B cell (primary cell): ENCODE data around the gene TCF25. TPM values are rescaled to one million over a fixed set of nuclear protein-coding genes. Genes with fewer than 3 reads are reported as not detected.

Experiments used
- ATAC-seq: fragments of 200-7000 bp; cut with Tn5 transposase; one replicate; pipeline ENCODE4 v1.10.0; 2021; ENCODE audit warnings: low read depth, mild to moderate bottlenecking, moderate number of reproducible peaks, moderate library complexity
- CTCF ChIA-PET: fragments of 350-600 bp; sonication (Branson Sonifier 250); formaldehyde crosslinking; loops from one replicate; lab custom pipeline; 2021; ENCODE audit warnings: antibody characterized with exemption, inconsistent platforms; lab: Charles Lee
- POLR2A ChIA-PET: fragments of 350-600 bp; sonication (Branson Sonifier 250); formaldehyde crosslinking; loops from one replicate; lab custom pipeline; 2021; ENCODE audit warnings: antibody characterized with exemption; lab: Charles Lee
- DNase-seq: peaks from one replicate; pipeline ENCODE4 v3.0.0; 2013
- H2AFZ ChIP-seq: 2 replicates; pipeline ENCODE4 v1.6.1; 2012; ENCODE audit warnings: mild to moderate bottlenecking, low read depth, low read length; ENCODE audit not compliant: insufficient read depth, poor library complexity, severe bottlenecking
- H3K27ac ChIP-seq, 2 donors: 1 replicate in 1 of 2; 2 replicates in 1 of 2; pipeline ENCODE4 v1.5.1; 2012 to 2013; ENCODE audit warnings: low read length in 2 of 2, mild to moderate bottlenecking in 2 of 2, moderate library complexity in 1 of 2
- H3K27me3 ChIP-seq, 4 experiments: fragments of 200-600 bp in 1 of 4; sonication (generic) in 1 of 4; replicated peaks in 1 of 4; 1 replicate in 2 of 4; 2 replicates in 2 of 4; pipeline versions ENCODE4 v1.6.1 to v1.7.0; 2013 to 2016; ENCODE audit warnings: low read length in 3 of 4, mild to moderate bottlenecking in 2 of 4, mixed read lengths in 1 of 4, moderate library complexity in 1 of 4; ENCODE audit not compliant: insufficient read depth in 4 of 4, control insufficient read depth in 3 of 4; ENCODE audit errors: control extremely low read depth in 1 of 4
- H3K36me3 ChIP-seq, 2 experiments: replicated peaks in 1 of 2; 1 replicate in 1 of 2; 2 replicates in 1 of 2; pipeline versions ENCODE4 v1.6.1 to v1.7.1; 2013; ENCODE audit warnings: low read length in 1 of 2; ENCODE audit not compliant: insufficient read depth in 2 of 2, control insufficient read depth in 1 of 2; ENCODE audit errors: control extremely low read depth in 1 of 2, extremely low read depth in 1 of 2
- H3K4me1 ChIP-seq, 2 donors: fragments of 200-600 bp in 1 of 2; sonication (generic) in 1 of 2; 1 replicate in 1 of 2; 2 replicates in 1 of 2; pipeline versions ENCODE4 v1.5.1 to v1.6.1; 2013 to 2017; ENCODE audit warnings: low read length in 2 of 2; ENCODE audit not compliant: control insufficient read depth in 2 of 2, insufficient read depth in 2 of 2
- H3K4me2 ChIP-seq: replicated peaks from 2 replicates; pipeline ENCODE3; 2012; ENCODE audit warnings: mild to moderate bottlenecking, low read depth, low read length; ENCODE audit not compliant: poor library complexity, severe bottlenecking
- H3K4me3 ChIP-seq, 5 experiments: fragments of 200-600 bp in 1 of 5; sonication (generic) in 1 of 5; 1 replicate in 3 of 5; 2 replicates in 2 of 5; pipeline versions ENCODE4 v1.5.1 to v1.7.0; 2011 to 2016; ENCODE audit warnings: low read length in 4 of 5, mild to moderate bottlenecking in 4 of 5, low read depth in 2 of 5, control low read depth in 1 of 5, moderate library complexity in 1 of 5; ENCODE audit not compliant: insufficient read depth in 1 of 5; ENCODE audit errors: control extremely low read depth in 1 of 5, extremely low read depth in 1 of 5
- H3K79me2 ChIP-seq: fragments of 200-600 bp; sonication (generic); one replicate; pipeline ENCODE4 v1.6.0; 2016; ENCODE audit warnings: low read length; ENCODE audit not compliant: control insufficient read depth, insufficient read depth
- H3K9ac ChIP-seq: fragments of 200-600 bp; sonication (generic); 2 replicates; pipeline ENCODE4 v1.6.1; 2017; ENCODE audit warnings: mild to moderate bottlenecking, low read length, moderate library complexity
- H3K9me3 ChIP-seq, 3 donors: one replicate each; pipeline versions ENCODE4 v1.6.1 to v1.7.1; 2013; ENCODE audit warnings: low read length in 2 of 3; ENCODE audit not compliant: control insufficient read depth in 2 of 3, insufficient read depth in 1 of 3; ENCODE audit errors: control extremely low read depth in 1 of 3
- H4K20me1 ChIP-seq: 2 replicates; pipeline ENCODE4 v1.6.0; 2012; ENCODE audit warnings: mild to moderate bottlenecking, low read length; ENCODE audit not compliant: insufficient read depth, control insufficient read depth, poor library complexity, severe bottlenecking
- H3K27ac Mint-ChIP-seq: one replicate; pipeline ENCODE4 v1.8.0; 2021; ENCODE audit warnings: mixed read lengths
- H3K27me3 Mint-ChIP-seq: one replicate; pipeline ENCODE4 v1.8.0; 2021; ENCODE audit warnings: mixed read lengths
- H3K4me1 Mint-ChIP-seq: one replicate; pipeline ENCODE4 v1.8.0; 2021; ENCODE audit warnings: mixed read lengths
- H3K4me3 Mint-ChIP-seq: one replicate; pipeline ENCODE4 v1.8.0; 2021; ENCODE audit warnings: mixed read lengths
- H3K9me3 Mint-ChIP-seq: one replicate; pipeline ENCODE4 v1.8.0; 2022; ENCODE audit warnings: mixed read lengths; ENCODE audit not compliant: insufficient read depth
- CTCF ChIP-seq: fragments of 200-600 bp; IDR thresholded peaks from one replicate; pipeline ENCODE4 v1.8.0; 2022; ENCODE audit warnings: antibody characterized with exemption, mild to moderate bottlenecking
- EZH2 ChIP-seq: IDR thresholded peaks from 2 replicates; pipeline ENCODE4 v1.6.1; 2012; ENCODE audit warnings: borderline replicate concordance, low read depth, mild to moderate bottlenecking, moderate library complexity, low read length; ENCODE audit not compliant: insufficient read depth, poor library complexity, severe bottlenecking
- WGBS: methylation state at CpG from one replicate; pipeline ENCODE4 v1.1.5; 2013; ENCODE audit warnings: missing lambda C conversion rate; ENCODE audit not compliant: insufficient coverage; 5-methylcytosine and 5-hydroxymethylcytosine counted together
- intact Hi-C: fragments of 100-400 bp; cut with micrococcal nuclease; formaldehyde crosslinking; loops from one replicate; pipeline ENCODE4 v1.10.0; 2022
- polyA plus RNA-seq: library from polyadenylated mRNA; depleted of rRNA; stranded (reverse); fragments of >200 nt; gene quantifications from 2 replicates; pipeline ENCODE4 v1.2.3, GENCODE V29; 2012
- total RNA-seq, 2 donors: library from RNA; stranded (reverse); fragments of 120-200 nt in 1 of 2; gene quantifications; 1 replicate in 1 of 2; 2 replicates in 1 of 2; pipeline versions ENCODE4 v1.2.3 to v1.2.4, GENCODE V29; 2013 to 2022

The TCF25 gene
- total and polyA plus RNA-seq, 2 donors (not counting 1 experiment from before 2014, with no cell fraction given), result 200 to 444 TPM

- H3K9ac ChIP-seq, result no peak overlapping the region
- no peak overlapping the region for H3K4me3 ChIP-seq
- ChIA-PET CTCF (no interaction called here), POLR2A (no interaction called here)
- Mint-ChIP-seq H3K27ac (no peak overlapping the region), H3K4me3 (no peak overlapping the region), H3K27me3 (no peaks in the 10 kb centered on the region), H3K9me3 (no peaks in the 10 kb centered on the region), H3K4me1 (no peaks in the 10 kb centered on the region)
- no peak overlapping the region for H2AFZ ChIP-seq
- no peaks in the 10 kb centered on the region for H3K4me1 ChIP-seq
- intact Hi-C loops, result no loop called here
- no peak overlapping the region for H3K4me2 ChIP-seq
- H3K9me3 ChIP-seq, result no peaks in the 10 kb centered on the region
- peaks cover 64% of the 10 kb centered on the region for H4K20me1 ChIP-seq
- H3K27ac ChIP-seq, result no peak overlapping the region
- peak; percentile 18 for DNase-seq
- peaks cover 27% of the 10 kb centered on the region for H3K79me2 ChIP-seq
- no peaks in the 10 kb centered on the region for H3K27me3 ChIP-seq
- H3K36me3 ChIP-seq, result peaks cover 3 to 83% of the 10 kb centered on the region in 2 experiments
- 98% methylated on average over 45 of the region's 45 CpGs for WGBS
- TF ChIP-seq EZH2, result no peak
- TF ChIP-seq CTCF, result no peak
- no peak for ATAC-seq
Observed at GRCh38 chr16:89893642-89894548, 20.5 kb downstream of the TCF25 start.
